HUES64 (cell line): ENCODE data around the gene TCERG1L.

Experiments used
- H3K27ac ChIP-seq: 2 replicates; pipeline ENCODE4 v1.7.0; 2013; ENCODE audit warnings: low read depth, low read length, inconsistent platforms
- H3K27me3 ChIP-seq: 2 replicates; pipeline ENCODE4 v1.6.1; 2013; ENCODE audit warnings: mild to moderate bottlenecking, low read length; ENCODE audit not compliant: insufficient read depth
- H3K36me3 ChIP-seq: 2 replicates; pipeline ENCODE4 v1.6.1; 2013; ENCODE audit warnings: mild to moderate bottlenecking, low read length; ENCODE audit not compliant: insufficient read depth
- H3K4me1 ChIP-seq: 2 replicates; pipeline ENCODE4 v1.6.1; 2013; ENCODE audit warnings: mild to moderate bottlenecking, low read length, moderate library complexity; ENCODE audit not compliant: insufficient read depth
- H3K4me3 ChIP-seq: 2 replicates; pipeline ENCODE4 v1.5.1; 2013; ENCODE audit warnings: mild to moderate bottlenecking, low read length, moderate library complexity
- H3K9ac ChIP-seq: 2 replicates; pipeline ENCODE4 v1.6.1; 2013; ENCODE audit warnings: mild to moderate bottlenecking, low read depth, low read length
- H3K9me3 ChIP-seq: 2 replicates; pipeline ENCODE4 v1.6.1; 2013; ENCODE audit warnings: low read depth, low read length; ENCODE audit not compliant: insufficient read depth
- WGBS: fragments of 150-250, 120-280 bp; methylation state at CpG from one replicate; pipeline ENCODE4 v1.1.7; 2013; ENCODE audit warnings: missing lambda C conversion rate; 5-methylcytosine and 5-hydroxymethylcytosine counted together

The TCERG1L gene

DNA sequence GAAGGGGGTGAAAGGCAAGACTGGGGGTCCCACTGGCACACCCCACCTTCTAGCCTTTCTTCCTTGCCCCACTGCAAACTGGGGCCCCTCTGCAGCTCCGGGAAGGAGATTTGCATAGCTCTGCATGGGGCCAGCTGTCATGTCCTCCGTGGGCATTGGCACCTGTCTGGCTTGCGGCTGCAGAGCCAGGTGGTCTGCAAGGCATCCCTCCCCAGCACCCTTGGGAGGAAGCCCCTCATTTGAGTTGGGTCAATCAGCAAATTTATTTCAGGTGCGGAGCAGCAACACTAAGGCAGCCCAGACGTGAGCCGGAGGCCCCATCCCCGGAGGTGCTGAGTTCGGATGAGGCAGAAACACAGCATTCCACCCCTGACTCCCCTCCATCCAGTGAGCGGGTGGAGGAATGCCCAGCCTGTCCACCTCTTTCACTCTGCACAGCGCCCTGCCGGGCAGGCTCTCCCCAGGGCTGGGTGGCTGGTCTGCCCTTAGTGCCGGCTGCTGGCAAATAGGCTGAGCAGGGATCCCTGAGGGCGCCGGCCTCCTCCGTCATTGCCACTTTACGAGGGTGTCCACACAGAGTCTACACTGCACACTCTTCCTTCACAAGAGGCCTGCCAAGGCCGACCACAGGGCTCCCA is 143.2 kb downstream of the TCERG1L start:
- Histone ChIP-seq H3K4me3 (no peak overlapping the region), H3K9ac (no peak overlapping the region), H3K4me1 (no peaks in the 10 kb centered on the region), H3K27ac (no peak overlapping the region), H3K36me3 (no peaks in the 10 kb centered on the region), H3K9me3 (no peaks in the 10 kb centered on the region), H3K27me3 (no peaks in the 10 kb centered on the region)
- WGBS: 92% methylated on average over 17 of the region's 17 CpGs

DNA sequence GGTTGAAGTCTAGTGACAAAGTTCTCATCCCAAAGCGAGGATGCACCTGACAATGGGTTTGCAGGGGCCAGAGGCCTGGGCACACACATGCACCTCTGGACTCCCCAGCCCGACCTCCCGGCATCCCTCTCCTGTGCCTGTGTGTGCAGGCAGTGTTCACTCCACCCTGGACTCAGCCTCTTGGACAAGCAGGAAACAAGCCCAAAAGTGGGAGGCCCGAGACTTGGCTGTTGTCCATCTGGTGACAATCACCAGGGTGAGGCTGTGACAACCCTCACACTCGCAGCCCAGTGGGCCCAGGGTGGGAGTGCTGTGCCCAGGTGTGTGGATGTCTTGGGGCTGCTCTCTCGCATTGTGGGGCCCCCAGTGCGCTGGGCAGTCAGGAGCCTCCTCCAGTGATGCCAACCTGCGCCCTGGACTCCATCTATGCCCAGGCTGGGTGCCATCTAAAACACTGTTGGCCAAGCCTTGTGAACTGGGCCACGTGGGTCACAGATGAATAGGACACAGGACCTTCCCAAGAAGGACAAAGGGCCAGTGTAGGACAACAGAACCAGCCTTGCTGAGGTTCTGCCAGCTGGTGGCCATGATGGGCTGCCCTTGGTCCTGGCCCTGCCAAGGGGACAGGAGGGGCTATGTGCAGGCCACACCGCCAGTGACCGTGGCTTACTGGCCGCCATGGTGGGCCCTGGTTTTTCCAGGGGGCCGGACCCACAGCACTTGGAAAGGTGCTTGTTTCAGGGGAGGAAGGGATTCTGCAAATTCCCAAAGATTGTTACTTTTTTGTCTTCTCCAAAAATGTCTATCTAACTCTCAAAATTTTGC is 144.3 kb downstream of the TCERG1L start:
- no peak overlapping the region for H3K9ac ChIP-seq
- H3K36me3 ChIP-seq: no peaks in the 10 kb centered on the region
- no peak overlapping the region for H3K27ac ChIP-seq
- WGBS: 89% methylated on average over 12 of the region's 13 CpGs
- H3K4me3 ChIP-seq: no peak overlapping the region
- no peaks in the 10 kb centered on the region for H3K4me1 ChIP-seq
- H3K27me3 ChIP-seq: no peaks in the 10 kb centered on the region
- H3K9me3 ChIP-seq: no peaks in the 10 kb centered on the region

DNA sequence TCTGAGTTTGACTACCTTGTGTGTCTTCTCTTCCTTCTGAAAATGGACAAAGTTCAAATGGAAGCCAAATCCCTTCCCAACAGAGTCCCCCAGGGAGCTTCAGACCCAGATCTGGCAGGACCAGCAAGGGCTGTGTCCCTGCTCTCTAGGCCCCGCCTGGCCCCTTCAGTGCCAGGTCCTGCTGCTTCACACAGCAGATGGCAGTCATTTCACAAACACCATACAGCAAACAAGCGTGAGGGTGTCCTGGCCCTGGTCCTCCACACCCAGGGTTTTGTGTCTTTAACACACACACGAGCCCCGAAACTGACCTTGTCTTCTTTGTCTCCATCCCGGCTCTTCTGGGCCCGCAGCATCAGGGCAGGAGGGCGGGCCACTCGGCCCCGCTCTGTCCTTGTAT is 145.0 kb downstream of the TCERG1L start:
- H3K4me1 ChIP-seq: no peaks in the 10 kb centered on the region
- H3K27ac ChIP-seq: no peak overlapping the region
- no peaks in the 10 kb centered on the region for H3K36me3 ChIP-seq
- no peak overlapping the region for H3K9ac ChIP-seq
- H3K4me3 ChIP-seq: no peak overlapping the region
- WGBS: 94% methylated on average over 9 of the region's 9 CpGs
- no peaks in the 10 kb centered on the region for H3K27me3 ChIP-seq
- no peaks in the 10 kb centered on the region for H3K9me3 ChIP-seq

DNA sequence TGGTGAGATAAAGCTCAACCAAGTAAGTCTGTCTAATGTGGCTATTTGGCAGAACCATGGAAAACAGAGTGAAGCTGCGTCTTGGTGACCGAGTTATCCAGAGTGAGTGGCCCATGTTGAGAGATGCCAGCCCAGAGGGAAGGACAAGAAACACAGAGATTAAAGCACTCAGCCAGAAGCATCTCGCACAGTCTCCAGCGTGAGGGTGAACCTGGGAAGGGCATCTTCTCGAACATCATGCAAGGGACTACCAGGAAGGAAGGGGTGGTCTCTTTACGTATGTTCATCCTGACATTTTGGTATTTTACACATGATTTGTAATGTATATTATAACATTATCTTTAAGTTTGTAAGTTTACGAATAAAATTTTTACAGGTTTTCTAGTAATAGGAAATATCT is 146.4 kb downstream of the TCERG1L start:
- H3K27ac ChIP-seq: no peak overlapping the region
- no peaks in the 10 kb centered on the region for H3K36me3 ChIP-seq
- no peaks in the 10 kb centered on the region for H3K27me3 ChIP-seq
- no peaks in the 10 kb centered on the region for H3K4me1 ChIP-seq
- 96% methylated on average over 5 of the region's 7 CpGs for WGBS
- H3K9ac ChIP-seq: no peak overlapping the region
- H3K4me3 ChIP-seq: no peak overlapping the region
- no peaks in the 10 kb centered on the region for H3K9me3 ChIP-seq

DNA sequence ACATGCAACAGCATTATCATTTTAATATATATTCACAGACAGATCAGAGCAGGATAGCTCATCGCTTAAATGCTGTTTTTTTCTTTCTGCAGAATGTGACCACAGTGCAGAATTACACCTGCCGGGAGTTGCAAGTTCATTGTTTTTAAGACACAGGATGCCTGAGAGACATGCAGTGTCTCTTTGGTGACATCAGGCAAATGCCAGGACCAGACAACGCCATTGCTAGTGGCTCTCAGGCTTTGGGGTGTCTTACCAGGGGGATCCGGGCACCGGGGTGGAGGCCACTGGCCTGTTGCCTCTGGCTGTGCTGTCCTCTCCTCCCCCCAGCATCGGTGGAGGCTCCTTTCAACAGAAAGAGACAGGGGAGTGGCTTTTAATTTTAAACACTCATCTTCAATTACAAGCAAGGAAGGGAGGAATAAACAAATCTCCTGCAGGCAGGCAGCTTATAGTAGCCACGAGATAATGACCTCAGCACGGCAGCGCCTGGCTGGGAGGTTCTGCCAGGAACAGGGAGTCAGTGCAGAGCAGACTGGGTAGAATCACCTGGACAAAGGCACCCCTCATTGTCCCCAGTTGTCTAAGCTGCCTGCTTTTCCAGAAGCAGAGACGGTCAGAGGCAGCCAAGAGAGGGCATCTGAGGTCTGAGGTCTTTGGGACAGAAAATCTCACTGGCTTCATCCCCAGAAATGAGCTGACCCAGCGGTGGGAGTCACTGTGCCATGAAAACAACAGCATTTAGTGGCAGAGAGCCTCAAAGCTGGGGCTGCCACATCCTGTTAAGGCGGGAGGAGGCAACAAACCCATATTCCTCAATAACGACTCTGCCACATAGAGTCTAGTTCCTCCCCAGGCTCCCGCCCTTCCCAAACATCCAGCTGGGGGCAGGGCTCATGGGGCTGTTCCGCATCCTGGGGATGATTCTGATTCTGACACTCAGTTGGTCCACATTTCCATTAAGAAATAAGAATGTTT is 148.4 kb downstream of the TCERG1L start:
- WGBS: 88% methylated on average over 14 of the region's 15 CpGs
- Histone ChIP-seq H3K4me1 (no peaks in the 10 kb centered on the region), H3K36me3 (no peaks in the 10 kb centered on the region), H3K27ac (no peak overlapping the region), H3K4me3 (no peak overlapping the region), H3K9ac (no peak overlapping the region), H3K9me3 (no peaks in the 10 kb centered on the region), H3K27me3 (no peaks in the 10 kb centered on the region)

DNA sequence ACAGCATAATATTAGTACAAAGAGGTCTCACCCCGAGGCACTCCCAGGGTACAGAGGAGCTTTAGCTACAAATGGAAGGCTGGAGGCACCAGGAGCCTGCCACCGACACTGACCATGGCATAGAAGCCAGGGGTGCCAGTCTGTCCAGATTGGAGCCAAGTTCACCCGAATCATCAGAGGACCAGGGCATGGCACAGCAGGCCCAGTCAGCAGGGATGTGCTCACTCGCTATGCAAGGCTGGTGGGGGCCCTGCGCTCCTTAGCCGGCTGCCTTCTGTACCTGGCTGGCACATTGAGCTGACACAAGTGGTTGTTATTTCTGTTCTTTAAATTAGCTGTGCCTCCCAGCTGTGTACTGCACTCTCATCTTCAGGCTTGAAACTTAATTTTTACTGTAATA is 149.3 kb downstream of the TCERG1L start:
- H3K36me3 ChIP-seq: no peaks in the 10 kb centered on the region
- H3K27me3 ChIP-seq: no peaks in the 10 kb centered on the region
- H3K4me3 ChIP-seq: no peak overlapping the region
- no peak overlapping the region for H3K9ac ChIP-seq
- H3K4me1 ChIP-seq: no peaks in the 10 kb centered on the region
- no peak overlapping the region for H3K27ac ChIP-seq
- no peaks in the 10 kb centered on the region for H3K9me3 ChIP-seq
- WGBS: 92% methylated on average over 6 of the region's 6 CpGs

DNA sequence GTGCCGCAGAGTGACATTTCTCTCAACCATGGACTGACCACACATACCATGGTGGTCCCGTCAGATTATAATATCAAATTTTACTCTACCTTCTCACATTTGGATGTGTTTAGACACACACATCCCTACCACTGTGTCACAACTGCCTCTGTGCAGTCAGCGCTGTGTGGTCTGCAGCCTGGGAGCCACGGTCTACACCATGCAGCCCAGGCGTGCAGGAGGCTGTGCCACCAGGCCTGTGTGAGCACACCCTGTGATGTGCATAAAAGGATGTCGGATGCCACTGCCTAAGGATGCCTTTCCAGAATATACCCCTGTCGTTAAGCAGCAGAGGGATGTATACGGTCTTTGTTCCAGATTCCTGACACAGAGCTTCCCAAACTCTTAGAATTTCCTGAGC is 150.4 kb downstream of the TCERG1L start:
- Histone ChIP-seq H3K9me3 (no peaks in the 10 kb centered on the region), H3K27me3 (no peaks in the 10 kb centered on the region), H3K36me3 (no peaks in the 10 kb centered on the region), H3K27ac (no peak overlapping the region), H3K9ac (no peak overlapping the region), H3K4me3 (no peak overlapping the region), H3K4me1 (no peaks in the 10 kb centered on the region)
- 97% methylated on average over 8 of the region's 8 CpGs for WGBS

DNA sequence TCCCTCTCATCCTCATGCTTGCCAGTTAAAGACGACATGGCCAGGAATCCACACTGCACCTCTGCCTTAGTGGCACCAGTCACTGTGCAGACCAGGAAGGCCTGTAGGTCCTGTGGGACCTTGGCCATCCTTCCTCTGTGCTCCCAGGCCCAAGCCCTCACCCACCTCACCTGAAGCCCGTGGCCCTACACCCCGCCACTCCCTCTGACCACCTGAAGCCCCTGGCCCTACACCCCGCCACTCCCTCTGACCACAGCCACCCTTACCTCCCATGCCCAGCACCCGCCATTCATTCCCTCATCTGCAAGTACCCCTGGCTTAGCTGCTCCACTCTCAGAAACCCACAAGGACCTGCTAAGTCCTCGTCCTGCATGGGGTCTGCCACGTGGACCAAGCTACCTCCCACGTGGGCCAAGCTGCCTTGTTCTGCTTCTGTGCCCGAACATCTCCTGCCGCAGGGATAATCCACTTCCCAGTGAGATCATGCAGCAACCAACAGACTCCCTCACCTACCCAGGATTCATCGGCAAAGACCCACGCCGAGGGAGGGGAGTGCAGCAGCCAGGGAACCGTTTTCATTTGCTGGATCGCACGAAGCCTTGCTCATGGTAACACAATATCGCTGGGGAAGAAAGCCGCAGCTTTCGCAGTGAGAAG is 151.2 kb downstream of the TCERG1L start:
- H3K4me1 ChIP-seq: no peaks in the 10 kb centered on the region
- H3K4me3 ChIP-seq: no peak overlapping the region
- no peak overlapping the region for H3K9ac ChIP-seq
- WGBS: 95% methylated on average over 19 of the region's 19 CpGs
- H3K36me3 ChIP-seq: no peaks in the 10 kb centered on the region
- H3K27me3 ChIP-seq: no peaks in the 10 kb centered on the region
- no peaks in the 10 kb centered on the region for H3K9me3 ChIP-seq
- no peak overlapping the region for H3K27ac ChIP-seq

DNA sequence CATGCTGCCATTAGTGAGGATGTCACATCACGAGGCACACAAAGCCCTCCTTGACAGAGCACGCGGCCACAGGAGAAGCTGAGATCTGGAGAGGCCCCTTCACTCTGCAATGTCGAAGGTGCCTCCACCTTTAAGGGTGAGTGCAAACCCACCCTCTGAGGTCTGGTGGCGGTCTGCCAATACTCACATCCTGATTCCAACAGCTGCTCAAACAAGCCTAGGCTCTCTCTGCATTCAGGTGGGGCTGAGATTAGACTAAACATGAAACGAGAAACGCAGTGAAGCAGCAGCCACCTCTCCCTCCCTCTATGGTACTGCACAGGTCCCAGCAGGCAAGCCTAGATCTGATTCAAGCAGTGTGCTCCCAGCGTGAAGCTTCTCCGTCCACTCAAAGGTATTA is 151.8 kb downstream of the TCERG1L start:
- H3K36me3 ChIP-seq: no peaks in the 10 kb centered on the region
- H3K27me3 ChIP-seq: no peaks in the 10 kb centered on the region
- H3K27ac ChIP-seq: no peak overlapping the region
- no peaks in the 10 kb centered on the region for H3K9me3 ChIP-seq
- no peak overlapping the region for H3K4me3 ChIP-seq
- WGBS: 92% methylated on average over 9 of the region's 9 CpGs
- no peak overlapping the region for H3K9ac ChIP-seq
- H3K4me1 ChIP-seq: no peaks in the 10 kb centered on the region

DNA sequence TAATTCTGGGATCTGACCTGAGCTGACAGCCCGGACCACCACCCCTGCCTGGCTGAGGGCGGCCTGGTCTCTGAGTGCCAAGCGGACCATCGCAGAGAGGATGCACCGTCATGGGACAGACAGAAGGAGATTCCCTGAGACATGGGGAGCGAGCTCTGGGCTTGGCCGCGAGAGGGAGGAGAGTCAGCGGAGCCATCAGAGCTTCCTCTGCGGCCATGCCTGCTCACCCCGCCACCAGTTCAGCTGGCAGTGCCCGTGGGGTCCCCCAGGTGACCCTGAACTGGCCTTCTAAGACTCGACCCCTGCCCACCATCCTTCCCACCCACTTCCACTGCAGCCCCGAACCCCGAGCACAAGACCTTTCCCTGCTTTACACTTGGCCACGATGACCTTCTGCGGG is 152.8 kb downstream of the TCERG1L start:
- H3K4me3 ChIP-seq: no peak overlapping the region
- no peak overlapping the region for H3K9ac ChIP-seq
- WGBS: 95% methylated on average over 17 of the region's 17 CpGs
- H3K27me3 ChIP-seq: no peaks in the 10 kb centered on the region
- H3K4me1 ChIP-seq: no peaks in the 10 kb centered on the region
- H3K27ac ChIP-seq: no peak overlapping the region
- no peaks in the 10 kb centered on the region for H3K9me3 ChIP-seq
- no peaks in the 10 kb centered on the region for H3K36me3 ChIP-seq
